Measurements from ENCODE around the gene SERINC3. TPM values are rescaled to one million over a fixed set of nuclear protein-coding genes. Genes with fewer than 3 reads are reported as not detected.

The SERINC3 gene
- total and polyA plus RNA-seq, 2 donors (not counting 3 experiments of a cell fraction or from before 2014, with no cell fraction given): 83.7 to 177 TPM

DNA sequence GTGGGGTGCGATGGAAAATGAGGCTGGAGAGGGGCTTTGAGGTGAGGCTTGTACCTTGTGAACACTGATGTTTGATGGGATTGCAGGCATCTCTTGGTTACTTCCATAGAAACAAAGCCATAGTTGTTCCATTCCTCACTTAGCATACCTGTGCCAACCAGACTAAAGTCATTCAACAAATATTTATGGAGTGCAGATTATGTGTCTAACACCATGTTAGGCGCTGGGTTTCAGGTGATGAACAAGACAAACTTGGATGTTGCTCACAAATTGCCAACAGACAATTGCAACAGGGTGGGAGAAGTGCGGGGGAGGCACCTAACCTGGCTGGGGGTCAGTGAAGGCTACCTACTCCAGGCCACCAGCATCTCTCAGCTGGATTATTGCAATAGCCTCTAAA is 44.7 kb downstream of the SERINC3 start:
- no peak overlapping the region for H3K4me3 ChIP-seq (replicated peaks in 1 of 3; ENCODE audit: insufficient read depth in 1 of 3, low read depth in 1 of 3, low read length in 3 of 3)
- no peak overlapping the region for H3K9ac ChIP-seq (replicated peaks; ENCODE audit: extremely low read depth, insufficient read depth, low read length)
- no peak for FAIRE-seq
- CTCF ChIA-PET: no interaction called here
- BruUV-seq (replicated peaks): no TSS peak
- dilution Hi-C loops (cut with MboI; ENCODE audit: extremely low pct_ligation_motif_present, low sequenced_read_pairs): no loop called here
- intact Hi-C loops (cut with micrococcal nuclease): loop anchor here (2.0 to 10.0 kb wide), 3 partner anchors 46 to 408 kb away; partner anchors contain the start of genes SERINC3 and YWHAB
- H3K79me2 ChIP-seq (ENCODE audit: control insufficient read depth, insufficient read depth, low read length): no peaks in the 10 kb centered on the region
- DNase-seq (ENCODE audit: low read depth, low spot score): no peak
- TF ChIP-seq FOS (IDR thresholded peaks at IDR 0.05; ENCODE audit: borderline replicate concordance, insufficient read depth, low read length): no peak
- no peak for TF ChIP-seq POLR2A (IDR thresholded peaks at IDR 0.05; ENCODE audit: low read depth, low read length)
- TF ChIP-seq POLR2AphosphoS5 (IDR thresholded peaks at IDR 0.05; ENCODE audit: insufficient read depth, low read depth, low read length): no peak
- TF ChIP-seq EZH2 (IDR thresholded peaks at IDR 0.05; ENCODE audit: borderline replicate concordance, low read depth, low read length, severe bottlenecking): no peak
- TF ChIP-seq MYC (IDR thresholded peaks at IDR 0.05; ENCODE audit: low read depth, low read length): no peak
- TF ChIP-seq MAX (IDR thresholded peaks at IDR 0.05; ENCODE audit: insufficient read depth, insufficient read length): no peak
- no peak for TF ChIP-seq JUN (IDR thresholded peaks at IDR 0.05; ENCODE audit: borderline replicate concordance, insufficient read depth, insufficient read length, low read depth)
- no peak for TF ChIP-seq GATA2 (IDR thresholded peaks at IDR 0.05; ENCODE audit: insufficient read depth, insufficient read length, low read depth, low read length)
- no peak for TF ChIP-seq CTCF (IDR thresholded peaks at IDR 0.05; ENCODE audit: extremely low read depth in 1 of 2, insufficient read depth in 1 of 2, low read depth in 1 of 2, low read length in 2 of 2)
- no peak overlapping the region for H2AFZ ChIP-seq (ENCODE audit: low read depth, low read length)
- H3K9me3 ChIP-seq (replicated peaks; ENCODE audit: control insufficient read depth, insufficient read depth, low read length): no peaks in the 10 kb centered on the region
- peaks cover 0 to 2% of the 10 kb centered on the region in 2 experiments for H3K27me3 ChIP-seq (ENCODE audit: control insufficient read depth in 2 of 2, insufficient read depth in 2 of 2, low read length in 2 of 2)
- no peak overlapping the region for H3K4me2 ChIP-seq (ENCODE audit: insufficient read depth, low read length)
- no peaks in the 10 kb centered on the region for H3K9me1 ChIP-seq (replicated peaks; ENCODE audit: control insufficient read depth, extremely low read depth, insufficient read depth, low read length)
- H3K36me3 ChIP-seq (ENCODE audit: control insufficient read depth in 2 of 2, extremely low read depth in 1 of 2, insufficient read depth in 2 of 2, low read length in 2 of 2): peaks cover 0 to 7% of the 10 kb centered on the region in 2 experiments
- POLR2A ChIA-PET: no interaction called here
- H4K20me1 ChIP-seq (replicated peaks; ENCODE audit: control insufficient read depth, extremely low read depth, insufficient read depth, low read length): no peaks in the 10 kb centered on the region
- H3K27ac ChIP-seq (ENCODE audit: insufficient read depth, low read depth, low read length): no peak overlapping the region
- peaks cover 13% of the 10 kb centered on the region for H3K4me1 ChIP-seq (ENCODE audit: control insufficient read depth, extremely low read depth, insufficient read depth, low read length)

Measured in endothelial cell of umbilical vein (primary cell).